Activated T-cell treated with anti-CD3 and anti-CD28 coated beads, Interleukin-2, amount 50 U/mL, for 4 hours (primary cell): ENCODE measurements around the gene ITIH4. TPM values are rescaled to one million over a fixed set of nuclear protein-coding genes. Genes with fewer than 3 reads are reported as not detected.

Source experiments
- ATAC-seq, 2 donors: fragments of 200-7000 bp; cut with Tn5 transposase; one replicate each; pipeline ENCODE4 v1.10.0; 2021
- DNase-seq: peaks from one replicate; pipeline ENCODE4 v3.0.0-alpha.2; 2020
- H3K27me3 Mint-ChIP-seq: one replicate; pipeline ENCODE4 v1.8.0; 2021; ENCODE audit warnings: low read depth, mixed read lengths
- H3K36me3 Mint-ChIP-seq: one replicate; pipeline ENCODE4 v1.8.0; 2022; ENCODE audit warnings: mixed read lengths; ENCODE audit not compliant: insufficient read depth
- H3K4me1 Mint-ChIP-seq: one replicate; pipeline ENCODE4 v1.8.0; 2021; ENCODE audit warnings: low read depth, mixed read lengths
- H3K4me3 Mint-ChIP-seq: one replicate; pipeline ENCODE4 v1.8.0; 2021; ENCODE audit warnings: mild to moderate bottlenecking, moderate library complexity, mixed read lengths
- H3K9me3 Mint-ChIP-seq: one replicate; pipeline ENCODE4 v1.8.0; 2021; ENCODE audit warnings: mixed read lengths
- total RNA-seq, 3 donors: library from RNA; stranded (reverse); gene quantifications; one replicate each; pipeline ENCODE4 v1.2.1, GENCODE V29; 2021

ITIH4 gene
- total RNA-seq, 3 donors from 2014 or later: 6.9 to 8.2 (median 8.0) TPM

- Mint-ChIP-seq H3K4me3 (no peak overlapping the region), H3K36me3 (peaks cover 23% of the 10 kb centered on the region), H3K9me3 (no peaks in the 10 kb centered on the region), H3K27me3 (no peaks in the 10 kb centered on the region), H3K4me1 (no peaks in the 10 kb centered on the region)
- ATAC-seq (no peak), DNase-seq (no peak)
These were observed 29.4 kb upstream of the ITIH4 start for GRCh38 chr3:52859686-52860423.

- no peaks in the 10 kb centered on the region for H3K4me1 Mint-ChIP-seq
- DNase-seq: no peak
- H3K36me3 Mint-ChIP-seq: peaks cover 19% of the 10 kb centered on the region
- ATAC-seq: no peak
- H3K27me3 Mint-ChIP-seq: no peaks in the 10 kb centered on the region
- H3K4me3 Mint-ChIP-seq: no peak overlapping the region
- no peaks in the 10 kb centered on the region for H3K9me3 Mint-ChIP-seq
These were observed 27.4 kb upstream of the ITIH4 start for GRCh38 chr3:52857864-52858263.

GRCh38 chr3:52857133-52857532 lies 26.7 kb upstream of the ITIH4 start:
- H3K4me3 Mint-ChIP-seq: no peak overlapping the region
- H3K9me3 Mint-ChIP-seq: no peaks in the 10 kb centered on the region
- no peak for DNase-seq
- H3K4me1 Mint-ChIP-seq: no peaks in the 10 kb centered on the region
- H3K27me3 Mint-ChIP-seq: no peaks in the 10 kb centered on the region
- H3K36me3 Mint-ChIP-seq: peaks cover 17% of the 10 kb centered on the region
- ATAC-seq: no peak

DNA sequence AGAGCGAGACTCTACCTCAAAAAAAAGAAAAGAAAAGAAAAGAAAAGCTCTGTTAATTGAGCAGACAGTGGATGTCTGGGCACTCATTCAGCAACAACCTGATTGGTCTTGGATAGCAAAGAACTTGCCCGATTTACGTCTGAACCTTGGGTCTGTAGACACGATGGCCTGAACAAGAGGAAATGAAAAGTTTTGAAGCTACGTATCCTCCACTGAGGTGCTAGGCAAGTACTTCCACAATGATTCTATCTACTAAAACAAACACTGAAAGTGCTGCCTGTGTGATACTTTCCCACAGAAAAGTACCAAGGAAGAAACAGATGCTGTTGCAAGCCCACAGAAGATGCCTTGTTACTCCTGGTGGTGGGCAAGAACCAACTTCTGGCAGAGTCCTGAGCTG lies 26.2 kb upstream of the ITIH4 start:
- no peak for ATAC-seq

GRCh38 chr3:52854013-52854412 lies 23.5 kb upstream of the ITIH4 start:
- Mint-ChIP-seq H3K36me3 (peaks cover 26% of the 10 kb centered on the region), H3K27me3 (no peaks in the 10 kb centered on the region), H3K4me1 (no peaks in the 10 kb centered on the region), H3K9me3 (no peaks in the 10 kb centered on the region), H3K4me3 (no peak overlapping the region)
- DNase-seq: no peak
- ATAC-seq: no peak

More for the DNA sequence above, 26.2 kb upstream of the ITIH4 start:
- H3K4me3 Mint-ChIP-seq: no peak overlapping the region
- H3K27me3 Mint-ChIP-seq: no peaks in the 10 kb centered on the region
- peaks cover 22% of the 10 kb centered on the region for H3K36me3 Mint-ChIP-seq
- no peak for DNase-seq
- H3K9me3 Mint-ChIP-seq: no peaks in the 10 kb centered on the region
- no peaks in the 10 kb centered on the region for H3K4me1 Mint-ChIP-seq

- ATAC-seq (no peak), DNase-seq (no peak)
- no peaks in the 10 kb centered on the region for H3K4me1 Mint-ChIP-seq
- H3K9me3 Mint-ChIP-seq: no peaks in the 10 kb centered on the region
- no peak overlapping the region for H3K4me3 Mint-ChIP-seq
- H3K27me3 Mint-ChIP-seq: no peaks in the 10 kb centered on the region
- peaks cover 29% of the 10 kb centered on the region for H3K36me3 Mint-ChIP-seq
These were observed 21.9 kb upstream of the ITIH4 start for GRCh38 chr3:52852419-52852818.

GRCh38 chr3:52851348-52851747 lies 20.9 kb upstream of the ITIH4 start:
- H3K4me1 Mint-ChIP-seq: no peaks in the 10 kb centered on the region
- no peak overlapping the region for H3K4me3 Mint-ChIP-seq
- H3K9me3 Mint-ChIP-seq: no peaks in the 10 kb centered on the region
- peaks cover 25% of the 10 kb centered on the region for H3K36me3 Mint-ChIP-seq
- no peak for DNase-seq
- no peaks in the 10 kb centered on the region for H3K27me3 Mint-ChIP-seq
- peak; percentile 63 to 67 for ATAC-seq

DNA sequence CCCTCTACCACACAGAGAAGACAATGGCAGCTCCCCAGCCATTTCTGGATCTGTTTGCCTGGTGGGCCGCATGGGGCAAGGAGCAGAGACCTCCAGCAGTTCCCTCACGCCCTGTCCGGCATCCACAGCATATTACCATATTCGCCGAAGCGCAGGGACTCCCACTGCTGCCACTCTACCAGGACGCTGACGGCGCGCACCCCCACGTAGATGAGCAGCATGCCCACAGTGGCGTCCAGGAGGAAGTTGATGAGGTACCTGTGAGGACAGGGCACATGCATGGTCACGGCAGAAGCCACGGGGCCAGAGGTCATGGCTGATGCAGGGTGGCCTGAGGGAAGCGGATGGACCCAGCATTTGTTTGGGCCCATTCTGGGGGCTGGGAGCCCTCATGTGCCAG lies 19.2 kb upstream of the ITIH4 start:
- no peak for DNase-seq
- Mint-ChIP-seq H3K36me3 (peaks cover 18% of the 10 kb centered on the region), H3K4me1 (no peaks in the 10 kb centered on the region), H3K9me3 (no peaks in the 10 kb centered on the region), H3K27me3 (no peaks in the 10 kb centered on the region), H3K4me3 (no peak overlapping the region)
- no peak for ATAC-seq

GRCh38 chr3:52848617-52849016 lies 18.1 kb upstream of the ITIH4 start:
- peaks cover 21% of the 10 kb centered on the region for H3K36me3 Mint-ChIP-seq
- ATAC-seq (no peak), DNase-seq (no peak)
- no peaks in the 10 kb centered on the region for H3K9me3 Mint-ChIP-seq
- H3K4me1 Mint-ChIP-seq: no peaks in the 10 kb centered on the region
- no peaks in the 10 kb centered on the region for H3K27me3 Mint-ChIP-seq
- H3K4me3 Mint-ChIP-seq: no peak overlapping the region

- Mint-ChIP-seq H3K36me3 (peaks cover 17% of the 10 kb centered on the region), H3K9me3 (no peaks in the 10 kb centered on the region), H3K4me1 (no peaks in the 10 kb centered on the region), H3K4me3 (no peak overlapping the region), H3K27me3 (no peaks in the 10 kb centered on the region)
- DNase-seq (no peak), ATAC-seq (no peak)
These were observed 17.3 kb upstream of the ITIH4 start for GRCh38 chr3:52847726-52848125.

DNA sequence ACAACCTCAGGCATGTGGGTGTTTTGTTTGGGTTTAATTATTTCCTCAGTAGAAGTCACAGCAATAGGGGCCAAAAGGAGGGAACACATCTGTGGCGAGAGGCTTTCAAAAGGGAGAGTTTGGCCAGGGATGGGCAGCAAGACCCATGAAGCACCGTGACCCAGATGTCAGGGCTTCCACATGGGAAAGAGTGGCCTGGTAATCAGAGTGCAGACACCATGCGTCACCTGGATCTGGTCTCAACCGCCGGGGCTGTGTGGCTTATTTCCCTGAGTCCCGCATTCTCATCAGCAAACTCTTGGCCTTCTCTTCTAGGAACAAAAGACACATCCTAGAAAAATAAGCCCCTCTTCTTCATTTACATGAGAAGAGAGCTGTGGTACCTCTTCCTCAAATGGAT lies 16.8 kb upstream of the ITIH4 start:
- H3K4me3 Mint-ChIP-seq: no peak overlapping the region
- DNase-seq (no peak), ATAC-seq (no peak)
- peaks cover 17% of the 10 kb centered on the region for H3K36me3 Mint-ChIP-seq
- no peaks in the 10 kb centered on the region for H3K9me3 Mint-ChIP-seq
- no peaks in the 10 kb centered on the region for H3K27me3 Mint-ChIP-seq
- H3K4me1 Mint-ChIP-seq: no peaks in the 10 kb centered on the region

DNA sequence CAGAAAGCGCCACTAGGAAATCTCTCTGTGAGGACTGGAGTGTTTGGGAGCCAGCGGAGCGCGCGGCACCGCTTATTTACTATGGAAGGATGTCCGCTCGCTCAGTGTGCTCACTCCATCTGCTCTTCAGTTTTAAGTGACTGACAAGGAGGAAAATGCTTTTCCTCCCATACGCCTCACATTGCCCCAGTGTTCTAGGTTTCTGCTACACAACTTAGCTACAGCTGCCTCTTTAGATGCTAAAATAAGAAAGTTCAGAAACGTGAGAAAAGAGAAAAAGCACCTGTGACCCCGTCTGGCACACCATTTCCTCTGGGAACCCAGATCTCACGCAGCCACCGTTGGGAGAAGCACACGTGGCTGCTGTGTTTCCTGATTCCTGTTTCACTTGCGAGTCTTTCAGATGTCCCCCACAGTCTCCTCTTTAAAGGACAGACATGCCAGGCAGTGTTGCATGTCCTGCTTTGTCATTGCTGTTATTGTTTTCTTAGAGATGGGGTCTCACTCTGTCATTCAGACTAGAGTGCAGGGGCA lies 16.0 kb upstream of the ITIH4 start:
- Mint-ChIP-seq H3K9me3 (no peaks in the 10 kb centered on the region), H3K27me3 (no peaks in the 10 kb centered on the region), H3K4me1 (no peaks in the 10 kb centered on the region), H3K36me3 (peaks cover 11% of the 10 kb centered on the region), H3K4me3 (no peak overlapping the region)
- DNase-seq (no peak), ATAC-seq (no peak)

DNA sequence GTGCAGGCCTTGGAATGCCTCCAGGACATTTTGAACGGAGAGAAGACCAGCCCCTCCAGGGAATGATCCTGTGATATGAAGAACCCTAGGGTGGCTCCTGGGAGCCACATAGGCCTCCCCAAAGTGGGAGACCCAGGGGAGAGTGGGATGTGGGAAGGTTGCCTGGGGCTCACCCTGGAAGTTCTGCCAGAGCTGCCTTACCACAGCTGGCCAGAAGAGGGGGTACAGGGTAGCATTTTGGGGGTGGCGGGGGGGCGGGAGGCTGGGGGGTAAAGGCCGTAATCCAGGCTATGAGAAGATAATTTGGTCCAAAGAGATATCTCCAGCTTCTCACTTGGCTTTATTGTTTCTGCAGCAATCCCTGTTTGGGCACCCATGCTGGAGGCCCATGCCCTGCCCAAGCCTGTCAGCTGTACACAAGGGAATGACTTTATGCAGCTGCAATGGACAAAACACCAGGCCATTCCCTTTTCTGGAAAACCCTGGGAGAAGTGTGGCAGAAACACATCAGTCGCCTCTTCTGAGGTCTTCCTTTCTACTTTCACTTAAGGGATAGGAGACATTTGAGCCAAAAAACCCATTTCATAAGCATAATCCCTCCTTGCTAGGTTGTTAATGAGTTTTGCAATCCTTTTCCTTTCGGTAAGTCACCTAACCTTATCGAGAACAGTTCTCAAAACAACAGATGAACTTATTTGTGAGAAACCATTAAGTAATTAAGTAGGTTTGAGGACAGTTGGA lies 15.4 kb upstream of the ITIH4 start:
- Mint-ChIP-seq H3K4me3 (no peak overlapping the region), H3K36me3 (peaks cover 13% of the 10 kb centered on the region), H3K4me1 (no peaks in the 10 kb centered on the region), H3K27me3 (no peaks in the 10 kb centered on the region), H3K9me3 (no peaks in the 10 kb centered on the region)
- DNase-seq (peak; percentile 14), ATAC-seq (peak in 1 of 2 donors; percentile 43)

- H3K4me1 Mint-ChIP-seq: peaks cover under 1% of the 10 kb centered on the region
These were observed 14.7 kb upstream of the ITIH4 start for GRCh38 chr3:52845157-52845556.

More at GRCh38 chr3:52845157-52845556, 14.7 kb upstream of the ITIH4 start:
- H3K9me3 Mint-ChIP-seq: no peaks in the 10 kb centered on the region
- DNase-seq: no peak
- H3K4me3 Mint-ChIP-seq: no peak overlapping the region
- peaks cover 15% of the 10 kb centered on the region for H3K36me3 Mint-ChIP-seq
- H3K27me3 Mint-ChIP-seq: no peaks in the 10 kb centered on the region
- ATAC-seq: no peak
